CD4-positive, alpha-beta T cell treated with Interleukin-15 for 1 hour (primary cell): ENCODE results near the gene OR2F2.
A peak's percentile ranks its signal among the peaks of the same experiment; 100 is the strongest.

ENCODE experiments used
- DNase-seq: peaks from one replicate; pipeline ENCODE4 v3.0.0-alpha.2; 2020

OR2F2 gene, protein sequence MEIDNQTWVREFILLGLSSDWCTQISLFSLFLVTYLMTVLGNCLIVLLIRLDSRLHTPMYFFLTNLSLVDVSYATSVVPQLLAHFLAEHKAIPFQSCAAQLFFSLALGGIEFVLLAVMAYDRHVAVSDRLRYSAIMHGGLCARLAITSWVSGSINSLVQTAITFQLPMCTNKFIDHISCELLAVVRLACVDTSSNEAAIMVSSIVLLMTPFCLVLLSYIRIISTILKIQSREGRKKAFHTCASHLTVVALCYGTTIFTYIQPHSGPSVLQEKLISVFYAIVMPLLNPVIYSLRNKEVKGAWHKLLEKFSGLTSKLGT

DNA sequence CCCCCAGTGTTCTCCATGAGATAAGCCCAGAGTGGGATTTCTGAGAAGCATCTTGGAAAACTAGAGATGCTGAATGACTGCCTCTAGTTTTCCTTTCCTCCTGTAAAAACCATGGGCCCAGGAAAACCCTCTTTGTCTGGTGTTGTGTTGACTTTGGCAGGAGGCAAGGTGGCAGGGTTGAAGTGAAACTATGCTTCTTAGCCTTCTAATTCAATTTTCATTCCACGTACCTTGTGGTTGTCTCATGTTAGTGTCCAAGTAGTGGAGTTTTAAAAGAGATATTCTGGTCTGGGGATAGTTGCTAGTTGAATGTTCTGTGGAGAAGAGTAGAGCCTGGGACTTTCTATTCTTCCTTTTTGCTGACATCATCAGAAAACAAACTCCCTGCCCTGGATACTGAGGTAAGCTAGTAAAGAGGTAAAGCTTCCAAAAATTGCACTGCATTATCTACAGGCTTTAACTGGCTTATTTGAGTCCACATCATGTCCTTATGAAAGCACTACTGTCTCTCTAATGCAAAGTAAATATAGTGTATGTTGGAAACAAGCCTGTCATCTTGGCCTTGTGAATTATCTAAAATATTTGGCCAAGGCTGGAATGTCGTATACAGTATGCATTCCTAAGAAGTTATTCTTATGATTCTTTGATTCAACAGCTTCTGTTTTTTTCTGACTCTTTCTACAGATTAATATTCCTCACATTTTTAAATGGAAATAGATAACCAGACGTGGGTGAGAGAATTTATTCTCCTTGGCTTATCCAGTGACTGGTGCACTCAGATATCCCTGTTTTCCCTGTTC, at the start of gene OR2F2:
Gene OR2F2 (plus strand): TSS at position 708 of the 800 bp plus-strand sequence. CDS start 0 bp downstream, at position 708.
- DNase-seq, result no peak

DNA sequence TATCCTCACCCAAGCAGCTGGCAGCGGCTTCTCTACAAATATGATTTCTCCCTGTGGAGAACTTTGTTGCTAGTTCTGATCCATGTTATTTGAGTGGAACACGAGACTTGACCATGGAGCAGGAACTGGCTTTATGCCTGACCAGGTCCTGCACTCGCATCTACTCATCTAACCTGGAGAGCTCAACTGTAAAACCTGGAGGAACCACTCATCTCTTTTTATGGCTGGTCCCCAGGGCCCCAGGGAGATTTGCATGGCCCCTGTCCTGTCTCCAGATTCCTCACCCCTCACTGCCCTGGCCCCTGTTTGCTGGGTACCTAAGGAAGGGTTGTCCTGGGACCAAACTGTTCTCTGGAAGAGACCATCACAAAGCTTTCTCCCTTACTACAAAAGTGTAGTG, 49.1 kb upstream of the OR2F2 start:
- no peak for DNase-seq

DNA sequence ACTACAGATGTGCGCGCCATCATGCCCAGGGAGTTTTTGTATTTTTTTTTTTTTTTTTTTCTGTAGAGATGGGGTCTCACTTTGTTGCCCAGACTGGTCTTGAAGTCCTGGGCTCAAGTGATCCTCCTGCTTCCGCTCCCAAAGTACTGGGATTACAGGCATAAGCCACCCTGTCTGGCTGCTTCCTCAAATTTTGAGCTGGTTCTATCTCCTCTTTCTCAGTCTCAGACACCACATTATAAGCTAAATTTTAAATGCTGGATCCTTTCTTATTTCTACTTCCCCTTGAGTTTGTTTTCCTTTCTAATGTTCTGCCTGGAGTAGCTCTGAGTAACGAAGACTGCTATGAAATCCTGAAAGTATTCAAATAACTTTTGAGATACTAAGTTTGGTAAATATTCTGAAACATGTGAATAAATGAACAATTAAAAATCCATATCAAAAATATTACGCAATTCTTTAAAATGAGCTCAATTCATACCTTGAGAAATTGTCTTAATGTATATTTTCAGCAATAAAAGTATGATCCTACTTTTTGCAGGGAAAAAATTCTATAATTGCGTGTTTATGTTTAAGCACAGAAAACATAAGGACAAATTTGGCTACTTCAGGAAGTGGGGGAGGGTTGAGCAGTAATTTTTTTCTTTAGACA, 48.1 kb upstream of the OR2F2 start:
- no peak for DNase-seq

DNA sequence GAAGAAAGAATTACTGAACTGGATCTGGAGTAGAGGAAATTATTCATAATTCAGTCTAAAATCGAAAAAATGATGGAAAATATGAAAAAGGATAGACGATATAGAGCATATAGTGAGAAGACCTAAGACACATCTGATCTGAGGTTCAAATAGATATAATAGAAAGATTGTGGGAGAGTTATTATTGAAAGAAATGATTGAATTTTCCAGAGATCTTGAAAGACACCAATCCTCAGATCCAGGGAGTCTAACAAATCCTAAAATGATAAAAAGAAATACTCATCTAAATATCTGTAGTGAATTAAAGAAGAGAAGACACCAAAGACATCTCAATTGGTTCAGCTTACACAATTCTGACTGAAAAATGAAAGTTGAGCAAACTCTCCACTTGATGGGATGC, 46.0 kb upstream of the OR2F2 start:
- DNase-seq, result no peak

DNA sequence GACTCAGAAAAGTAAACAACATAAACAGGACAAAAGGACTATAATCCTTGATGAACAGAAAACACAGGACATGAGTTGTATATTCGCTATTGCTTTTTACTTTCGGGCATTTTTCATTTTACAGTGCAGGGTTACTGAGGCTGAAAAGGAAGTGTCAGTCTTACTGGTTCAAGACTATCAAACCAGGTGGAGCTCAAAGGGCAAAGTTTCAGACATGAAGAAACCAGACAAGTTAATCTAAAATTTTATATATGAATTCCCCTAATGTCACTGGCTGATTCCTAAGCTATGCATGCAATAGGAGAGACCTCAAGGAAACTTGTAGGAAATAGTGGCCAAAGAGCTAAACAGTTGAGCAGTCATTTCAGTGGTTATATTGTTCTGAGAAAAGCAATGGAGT, 44.5 kb upstream of the OR2F2 start:
- DNase-seq, result no peak

DNA sequence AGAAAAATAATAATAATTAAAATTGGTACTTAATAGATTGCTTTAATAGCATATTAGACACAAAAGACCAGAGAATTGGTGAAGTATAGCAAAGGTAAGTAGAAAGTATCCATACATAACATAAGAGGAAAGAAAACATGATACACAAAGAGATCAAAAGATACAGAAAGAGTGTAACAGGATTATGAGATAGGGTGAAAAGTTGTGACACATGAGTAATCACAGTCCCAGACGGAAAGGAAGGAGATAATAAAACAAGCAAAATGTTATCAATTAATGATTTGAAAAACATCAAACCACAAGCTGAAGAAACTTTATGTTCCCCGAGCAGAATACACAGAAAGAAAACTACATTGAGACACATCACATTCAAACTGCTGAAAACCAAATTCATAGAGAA, 43.6 kb upstream of the OR2F2 start:
- no peak for DNase-seq

DNA sequence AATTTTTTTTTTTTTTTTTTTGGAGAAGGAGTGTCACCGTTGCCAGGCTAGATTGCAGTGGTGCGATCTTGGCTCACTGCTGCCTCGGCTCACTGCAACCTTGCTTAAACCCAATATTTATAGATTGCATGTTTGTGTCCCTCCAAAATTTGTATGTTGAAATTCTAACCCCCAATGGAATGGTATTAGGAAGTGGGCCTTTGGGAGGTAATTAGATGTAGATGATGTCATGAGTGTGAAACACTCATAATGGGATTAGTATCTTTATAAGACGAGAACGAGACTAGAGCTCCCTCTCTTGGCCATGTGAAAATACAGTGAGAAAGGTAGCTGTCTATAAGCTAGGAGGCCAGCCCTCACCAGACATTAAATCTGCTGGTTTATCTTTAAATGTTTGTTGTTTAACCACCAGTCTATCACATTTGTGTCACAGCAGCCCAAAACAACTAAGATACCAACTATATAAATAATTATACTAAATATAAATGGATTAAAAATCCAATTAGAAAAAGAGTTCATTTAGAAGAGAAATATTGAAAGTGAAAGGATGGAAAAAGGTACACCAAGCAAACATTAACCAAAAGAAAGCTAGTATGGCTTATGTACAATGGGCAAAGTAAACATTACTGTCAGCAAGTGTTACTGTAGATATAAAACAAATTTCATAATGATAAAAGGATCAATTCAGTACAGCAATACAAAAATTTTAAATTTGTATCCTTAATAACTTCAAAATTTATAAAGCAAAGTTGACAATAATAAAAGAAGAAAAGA, 42.3 kb upstream of the OR2F2 start:
- no peak for DNase-seq

DNA sequence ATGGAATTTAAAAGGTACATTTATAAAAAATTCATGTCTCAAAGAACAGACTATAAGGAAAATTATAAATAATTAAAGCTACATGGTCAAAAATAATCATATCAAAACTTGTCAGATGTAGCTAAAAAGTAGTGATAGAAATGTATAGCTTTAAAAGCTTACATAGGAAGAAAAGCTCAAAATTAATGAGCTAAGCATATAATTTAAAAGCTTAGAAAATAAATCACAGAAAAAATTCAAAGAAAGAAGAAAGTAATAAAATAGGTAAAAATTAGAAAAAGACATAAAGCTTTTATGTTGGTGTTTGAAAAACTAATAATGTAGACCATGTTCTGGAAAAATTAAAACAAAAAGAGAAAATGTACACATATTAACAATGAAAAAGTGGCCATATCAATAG, 38.4 kb upstream of the OR2F2 start:
- DNase-seq, result no peak

DNA sequence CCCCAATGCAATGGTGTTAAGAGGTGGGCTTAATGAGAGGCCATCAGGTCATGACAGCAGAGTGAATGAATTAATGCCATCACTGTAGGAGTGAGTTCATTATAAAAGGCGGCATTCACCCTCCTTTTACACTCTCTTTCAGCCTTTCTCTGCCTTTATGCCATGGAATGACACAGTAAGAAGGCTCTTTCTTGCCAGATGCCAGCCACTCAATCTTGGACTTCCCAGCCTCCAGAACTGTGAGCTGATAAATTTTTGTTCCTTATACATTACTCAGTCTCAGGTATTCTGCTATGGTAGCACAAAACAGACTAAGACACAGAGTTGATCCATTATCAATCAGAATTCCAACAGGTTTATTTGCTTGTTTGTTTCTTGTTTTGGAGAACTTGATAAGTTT, 36.2 kb upstream of the OR2F2 start:
- no peak for DNase-seq

DNA sequence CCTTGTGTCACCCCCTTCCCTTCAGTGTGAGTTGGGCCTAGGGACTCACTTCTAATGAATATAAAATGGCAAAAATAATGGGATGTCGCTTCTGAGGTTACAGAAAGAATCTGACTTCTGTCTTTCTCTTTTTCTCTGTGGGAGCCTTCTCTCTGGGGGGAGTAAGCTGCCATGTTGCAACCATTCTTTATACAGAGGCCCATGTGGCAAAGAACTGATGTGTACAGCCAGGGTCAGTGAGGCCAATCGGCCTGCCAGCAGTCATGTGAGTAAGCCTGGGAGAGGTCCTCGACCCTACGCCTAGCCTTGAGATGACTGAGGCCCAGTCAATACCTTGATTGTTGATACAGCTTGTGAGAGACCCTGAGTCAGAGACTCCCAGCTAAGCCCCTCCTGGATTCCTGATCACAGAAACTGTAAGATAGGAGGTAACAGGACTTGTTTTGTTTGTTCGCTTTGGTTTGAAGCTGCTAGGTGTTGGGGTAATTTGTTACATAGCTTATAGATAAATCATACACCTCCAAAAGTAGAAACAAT, 34.7 kb upstream of the OR2F2 start:
- DNase-seq, result no peak

DNA sequence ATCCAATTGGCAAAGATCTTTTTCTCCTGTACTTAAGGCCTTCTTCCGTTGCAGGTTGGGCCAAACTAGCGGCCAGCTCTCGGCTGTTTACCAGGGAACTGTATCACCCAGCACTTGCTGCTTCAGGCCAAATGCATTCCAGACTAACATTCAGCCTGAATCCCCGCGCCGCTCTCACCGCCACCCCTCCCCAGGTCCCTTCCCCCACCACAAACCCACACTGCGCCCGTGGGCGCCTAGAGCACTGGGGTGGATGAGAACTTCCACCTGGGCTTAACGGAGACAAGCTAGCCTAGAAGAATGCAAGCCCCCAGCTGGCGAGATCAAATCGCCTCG, 33.7 kb upstream of the OR2F2 start:
- no peak for DNase-seq

DNA sequence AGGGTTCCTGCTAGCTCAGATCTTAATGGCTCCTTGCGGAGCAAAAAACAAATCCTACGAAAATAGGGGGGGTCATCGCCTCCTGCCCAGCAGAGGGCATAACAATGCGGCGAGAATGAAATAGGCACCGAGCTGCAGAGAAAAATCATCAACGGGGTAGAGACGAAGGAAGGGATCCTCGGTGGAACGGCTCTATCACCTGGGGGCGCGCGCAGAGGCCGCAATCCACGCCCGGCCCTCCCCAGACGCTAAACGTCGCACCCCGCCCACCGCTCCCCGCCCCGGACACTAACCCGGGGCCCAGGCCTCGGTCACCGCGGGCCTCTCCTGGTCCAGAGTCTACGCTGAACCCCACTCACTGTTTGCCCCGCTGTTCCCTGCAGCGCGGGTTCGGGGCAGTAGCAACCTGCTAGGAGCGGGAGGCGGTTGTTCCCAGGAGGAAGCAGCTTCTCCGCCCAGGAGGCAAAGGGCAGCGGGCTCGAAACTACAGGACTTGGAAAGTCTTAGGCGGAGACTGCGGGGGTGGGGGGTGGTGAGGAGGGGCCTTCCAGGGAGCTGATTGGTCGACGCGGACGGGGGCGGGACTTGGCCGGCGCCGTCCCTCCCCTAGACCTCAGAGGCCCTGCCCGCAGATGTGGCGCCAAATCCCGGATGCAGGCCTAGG, 33.2 kb upstream of the OR2F2 start, which contains the start of gene TCAF1:
Gene TCAF1 (minus strand): TSS at position 509 of the 664 bp plus-strand sequence. CDS start 25,568 bp downstream, outside the sequence.
- DNase-seq, result peak; percentile 89

DNA sequence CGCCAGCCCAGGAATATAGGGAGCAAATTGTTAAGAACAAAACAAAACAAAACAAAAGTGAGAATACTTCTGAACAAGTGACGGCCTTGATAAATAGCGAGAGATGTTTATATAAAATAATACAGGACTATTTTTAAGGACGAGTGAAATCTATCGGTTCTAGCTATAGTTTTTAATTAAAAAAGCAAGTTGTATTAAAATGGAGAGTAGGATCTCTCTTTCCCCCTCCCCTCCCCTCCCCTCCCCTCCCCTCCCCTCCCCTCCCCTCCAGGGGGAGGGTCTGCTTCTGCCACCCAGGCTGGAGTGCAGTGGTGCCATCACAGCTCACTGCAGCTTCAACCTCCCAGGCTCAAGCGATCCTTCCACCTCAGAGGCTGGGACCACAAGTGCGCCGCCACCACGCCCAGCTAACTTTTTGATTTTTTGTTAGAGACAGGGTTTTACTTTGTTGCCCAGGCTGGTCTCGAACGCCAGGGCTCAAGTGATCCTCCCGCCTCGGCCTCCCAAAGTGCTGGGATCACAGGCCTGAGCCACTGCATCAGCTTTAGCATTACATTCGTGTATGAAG, 32.6 kb upstream of the OR2F2 start:
- DNase-seq, result no peak

DNA sequence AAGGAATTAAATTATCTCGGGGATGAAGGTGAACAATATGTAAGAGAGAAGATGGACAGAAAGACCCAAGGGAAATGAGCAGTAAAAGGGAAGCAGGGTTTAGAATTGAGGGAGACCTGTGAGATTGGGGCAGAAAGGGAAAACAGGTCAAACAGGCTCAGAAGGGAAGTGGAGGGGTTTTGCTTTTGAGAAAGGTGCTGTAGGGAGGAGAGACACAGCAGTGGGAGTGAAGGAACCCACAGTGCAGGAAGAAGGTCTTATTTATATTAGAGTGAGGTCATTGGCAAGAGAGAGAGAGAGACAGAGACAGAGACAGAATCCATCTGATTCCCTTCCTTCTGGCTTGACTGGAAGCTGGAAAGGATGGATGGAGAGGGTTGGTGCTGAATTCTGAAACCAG, 29.5 kb upstream of the OR2F2 start:
- no peak for DNase-seq

DNA sequence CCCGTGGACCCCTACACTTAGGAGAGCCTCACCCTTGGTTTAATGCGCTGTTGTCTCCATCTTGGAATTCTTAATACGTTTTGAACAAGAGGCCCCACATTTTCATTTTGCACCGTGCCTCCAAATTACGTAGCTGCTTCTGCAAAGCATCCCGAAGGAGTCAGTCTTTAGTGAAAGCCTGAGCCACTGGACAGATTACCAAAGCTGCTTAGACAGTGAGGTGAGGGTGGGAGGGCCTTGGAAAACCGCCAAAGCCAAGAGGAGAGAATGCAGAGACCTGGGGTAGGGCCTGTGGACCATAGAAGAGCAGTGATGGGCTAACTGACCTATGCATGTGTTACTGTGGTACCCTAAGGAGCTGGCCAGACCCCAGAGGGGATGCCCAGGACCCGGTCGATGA, 28.9 kb upstream of the OR2F2 start:
- DNase-seq, result no peak

DNA sequence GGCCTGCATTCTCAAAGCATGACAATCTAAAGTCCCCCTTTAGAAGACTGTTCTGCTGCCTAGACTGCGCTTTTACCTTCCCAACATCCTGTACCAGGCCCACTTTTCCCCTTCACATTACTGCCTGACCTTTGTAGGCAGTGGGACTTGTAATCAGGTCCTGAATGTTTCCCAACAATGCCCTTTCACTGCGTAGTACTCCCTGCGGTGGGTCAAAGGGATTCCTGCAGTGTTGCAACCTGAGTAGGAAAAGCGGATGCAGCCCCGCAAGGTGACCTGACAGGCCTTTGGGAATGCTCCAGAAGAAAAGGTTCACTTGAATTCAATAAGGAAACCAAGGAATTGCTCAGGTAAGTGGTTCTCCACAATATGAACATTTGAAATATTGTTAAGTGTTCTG, 28.1 kb upstream of the OR2F2 start:
- DNase-seq, result no peak

DNA sequence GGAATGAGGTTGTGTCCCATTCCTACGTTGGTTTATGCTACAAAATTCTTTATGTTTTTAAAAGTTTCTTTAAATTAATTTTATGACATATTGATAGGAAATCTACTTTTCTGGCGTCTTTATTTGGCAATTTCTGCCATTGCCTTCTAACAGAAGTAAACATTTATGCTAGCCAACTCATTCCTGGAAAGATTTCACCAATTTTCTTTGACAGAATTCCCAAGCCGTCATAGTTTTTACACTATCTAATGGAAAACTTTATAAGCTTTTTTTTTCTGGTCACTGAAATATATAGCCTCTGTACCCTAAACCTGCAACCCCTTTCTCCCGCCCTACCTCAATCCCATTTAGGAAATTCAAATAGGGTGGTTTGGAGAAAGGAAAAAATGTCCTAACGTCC, 26.9 kb upstream of the OR2F2 start:
- no peak for DNase-seq

DNA sequence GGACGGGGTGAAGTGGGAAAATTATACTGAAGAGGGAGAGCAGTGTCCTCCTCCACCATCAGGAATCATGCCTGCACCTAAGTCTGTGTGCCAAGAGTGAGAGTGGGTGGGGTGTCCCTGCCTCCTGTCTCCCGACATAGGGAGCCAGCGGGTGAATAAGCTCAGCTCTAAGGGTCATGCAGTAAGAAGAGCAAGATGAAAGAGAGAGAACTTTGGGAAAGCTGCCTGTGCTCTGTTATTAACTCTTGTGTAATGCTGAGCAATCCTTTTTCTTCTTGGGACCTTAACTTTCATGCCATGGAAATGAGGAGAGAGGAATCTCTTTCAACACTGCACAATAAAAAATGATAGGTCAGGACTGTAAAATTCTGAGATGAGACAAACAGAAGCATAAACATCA, 25.2 kb upstream of the OR2F2 start:
- no peak for DNase-seq

DNA sequence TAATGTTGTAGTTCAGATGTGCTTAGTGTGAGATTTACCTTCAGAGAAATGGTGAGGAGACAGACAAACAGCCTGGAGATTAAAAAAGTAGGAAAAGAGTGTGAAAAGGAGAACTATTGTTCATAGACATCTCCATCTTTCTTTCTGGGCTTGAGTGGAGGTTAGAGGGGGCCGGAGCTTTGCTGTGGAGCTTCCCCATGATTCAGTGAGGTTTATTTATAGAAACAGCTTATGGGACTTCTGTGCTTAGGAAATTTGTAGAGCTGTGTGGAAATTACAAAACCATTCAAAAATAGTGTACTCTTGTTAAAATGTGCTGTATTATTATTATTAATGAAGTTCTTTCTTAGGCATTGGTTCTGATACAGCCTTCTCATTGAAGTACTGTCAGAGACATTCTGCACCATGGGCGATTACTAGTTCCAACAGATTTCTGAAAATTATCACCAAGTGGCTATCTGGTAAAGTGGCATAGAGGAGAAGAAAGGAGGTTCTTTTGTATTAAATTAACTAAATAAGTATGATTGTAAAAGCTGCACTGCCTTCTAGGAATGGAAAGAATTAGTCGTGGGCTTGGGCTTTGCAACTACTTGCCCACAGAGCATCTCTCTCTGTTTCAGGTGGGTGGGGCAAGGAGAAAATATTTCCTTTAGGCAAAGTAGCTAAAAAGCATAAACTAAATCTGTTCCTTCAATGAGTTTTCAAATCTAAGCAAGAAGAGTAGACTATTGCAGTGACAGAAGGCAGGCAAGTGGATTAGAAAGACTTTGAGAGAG, 24.4 kb upstream of the OR2F2 start:
- DNase-seq, result no peak

DNA sequence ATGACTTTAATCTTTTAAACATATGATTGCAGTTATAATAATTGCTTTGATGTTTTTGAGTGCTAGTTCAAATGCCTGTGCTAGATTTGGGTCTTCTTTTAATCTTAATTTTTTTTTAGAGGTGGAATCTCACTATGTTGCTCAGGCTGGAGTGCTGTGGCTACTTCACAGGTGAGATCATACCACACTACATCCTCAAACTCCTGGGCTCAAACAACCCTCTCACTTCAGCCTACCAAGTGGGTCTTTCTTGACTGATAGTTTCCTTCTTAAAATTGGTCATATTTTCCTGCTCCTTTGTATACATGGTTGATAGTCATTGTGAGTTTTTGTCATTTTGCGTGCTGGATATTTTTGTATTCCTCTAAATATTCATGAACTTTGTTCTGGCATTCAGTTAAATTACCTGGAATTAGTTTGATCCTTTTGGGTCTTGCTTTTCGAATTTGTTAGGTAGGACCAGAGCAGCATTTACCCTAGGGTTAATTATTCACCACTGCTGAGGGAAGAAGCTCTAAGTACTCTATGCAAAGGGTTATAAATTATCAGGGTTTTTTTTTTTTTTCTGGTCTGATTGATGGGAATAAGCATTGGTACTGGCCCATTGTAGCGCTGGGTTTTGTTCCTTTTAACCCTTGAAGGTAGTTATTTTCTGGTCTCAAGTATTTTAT, 21.0 kb upstream of the OR2F2 start:
- no peak for DNase-seq
